ENCODE data around the gene FZD10.

Gene FZD10

DNA sequence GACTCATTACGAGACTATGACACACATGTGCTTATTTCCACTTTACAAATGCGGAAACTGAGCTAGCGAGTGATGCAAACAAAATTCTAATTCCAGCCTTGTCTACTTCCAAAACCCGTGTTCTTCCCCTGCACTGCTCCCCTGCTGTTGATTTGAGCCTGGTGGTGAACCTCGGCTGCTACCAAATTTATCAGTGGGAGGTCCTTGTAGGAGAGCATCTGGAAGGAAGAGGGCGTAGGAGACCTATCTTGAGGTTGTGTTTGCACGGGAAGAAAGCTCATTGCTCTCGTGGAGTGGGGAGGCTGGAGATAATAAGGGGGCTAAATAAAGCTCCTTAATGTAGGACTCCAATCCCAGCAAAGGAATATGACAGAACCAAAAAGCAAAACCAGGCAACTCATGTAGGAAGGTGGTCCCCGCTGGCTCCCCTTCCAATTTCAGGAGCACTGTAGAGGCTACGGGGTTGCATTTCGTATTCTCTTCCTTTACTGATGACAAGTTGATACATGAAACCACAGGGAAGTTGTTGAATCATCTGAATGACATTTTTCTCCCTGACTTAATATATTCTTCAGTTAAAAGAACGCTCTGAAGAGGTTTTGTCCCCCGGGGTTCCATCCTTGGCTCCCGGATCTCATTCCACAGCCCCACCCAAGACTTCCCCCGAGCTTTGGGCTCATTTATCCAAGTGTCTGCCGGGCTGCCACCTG, 52.6 kb downstream of the FZD10 start:
- no peak for DNase-seq (ENCODE audit: low read depth)
- TF ChIP-seq, protein P1, sequence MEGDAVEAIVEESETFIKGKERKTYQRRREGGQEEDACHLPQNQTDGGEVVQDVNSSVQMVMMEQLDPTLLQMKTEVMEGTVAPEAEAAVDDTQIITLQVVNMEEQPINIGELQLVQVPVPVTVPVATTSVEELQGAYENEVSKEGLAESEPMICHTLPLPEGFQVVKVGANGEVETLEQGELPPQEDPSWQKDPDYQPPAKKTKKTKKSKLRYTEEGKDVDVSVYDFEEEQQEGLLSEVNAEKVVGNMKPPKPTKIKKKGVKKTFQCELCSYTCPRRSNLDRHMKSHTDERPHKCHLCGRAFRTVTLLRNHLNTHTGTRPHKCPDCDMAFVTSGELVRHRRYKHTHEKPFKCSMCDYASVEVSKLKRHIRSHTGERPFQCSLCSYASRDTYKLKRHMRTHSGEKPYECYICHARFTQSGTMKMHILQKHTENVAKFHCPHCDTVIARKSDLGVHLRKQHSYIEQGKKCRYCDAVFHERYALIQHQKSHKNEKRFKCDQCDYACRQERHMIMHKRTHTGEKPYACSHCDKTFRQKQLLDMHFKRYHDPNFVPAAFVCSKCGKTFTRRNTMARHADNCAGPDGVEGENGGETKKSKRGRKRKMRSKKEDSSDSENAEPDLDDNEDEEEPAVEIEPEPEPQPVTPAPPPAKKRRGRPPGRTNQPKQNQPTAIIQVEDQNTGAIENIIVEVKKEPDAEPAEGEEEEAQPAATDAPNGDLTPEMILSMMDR (conservative IDR thresholded peaks at IDR 0.05; ENCODE audit: control insufficient read depth, insufficient read depth, low read depth, low read length) = no peak
- no peak overlapping the region for H3K4me3 ChIP-seq (ENCODE audit: control insufficient read depth, low read depth, low read length)

Measured in fibroblast of mammary gland (primary cell).